ENCODE results near the gene DST.

GRCh38 chr6:56482525-56482924 lies 160.2 kb downstream of the DST start:
- TF ChIP-seq EZH2 (IDR thresholded peaks at IDR 0.05; ENCODE audit: borderline replicate concordance, insufficient read depth, low read depth, low read length, poor library complexity, severe bottlenecking), result no peak
- TF ChIP-seq, protein P1, sequence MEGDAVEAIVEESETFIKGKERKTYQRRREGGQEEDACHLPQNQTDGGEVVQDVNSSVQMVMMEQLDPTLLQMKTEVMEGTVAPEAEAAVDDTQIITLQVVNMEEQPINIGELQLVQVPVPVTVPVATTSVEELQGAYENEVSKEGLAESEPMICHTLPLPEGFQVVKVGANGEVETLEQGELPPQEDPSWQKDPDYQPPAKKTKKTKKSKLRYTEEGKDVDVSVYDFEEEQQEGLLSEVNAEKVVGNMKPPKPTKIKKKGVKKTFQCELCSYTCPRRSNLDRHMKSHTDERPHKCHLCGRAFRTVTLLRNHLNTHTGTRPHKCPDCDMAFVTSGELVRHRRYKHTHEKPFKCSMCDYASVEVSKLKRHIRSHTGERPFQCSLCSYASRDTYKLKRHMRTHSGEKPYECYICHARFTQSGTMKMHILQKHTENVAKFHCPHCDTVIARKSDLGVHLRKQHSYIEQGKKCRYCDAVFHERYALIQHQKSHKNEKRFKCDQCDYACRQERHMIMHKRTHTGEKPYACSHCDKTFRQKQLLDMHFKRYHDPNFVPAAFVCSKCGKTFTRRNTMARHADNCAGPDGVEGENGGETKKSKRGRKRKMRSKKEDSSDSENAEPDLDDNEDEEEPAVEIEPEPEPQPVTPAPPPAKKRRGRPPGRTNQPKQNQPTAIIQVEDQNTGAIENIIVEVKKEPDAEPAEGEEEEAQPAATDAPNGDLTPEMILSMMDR (IDR thresholded peaks at IDR 0.05), result no peak

Data from B cell (primary cell).